Hematopoietic multipotent progenitor cell treated with erythropoietin and hydrocortisone succinate and interleukin-3 and kit ligand, for 15 days (in vitro differentiated cells): ENCODE data around the gene KRTAP10-4.
"Not testable (repeated sequence)": the region's sequence is repeated elsewhere in the genome, so short reads cannot be mapped to it uniquely, and the experiment has no call there.

Source experiments
- DNase-seq: peaks from one replicate; pipeline ENCODE4 v3.0.0-alpha.2; 2015; ENCODE audit warnings: low spot score

The KRTAP10-4 gene

DNA sequence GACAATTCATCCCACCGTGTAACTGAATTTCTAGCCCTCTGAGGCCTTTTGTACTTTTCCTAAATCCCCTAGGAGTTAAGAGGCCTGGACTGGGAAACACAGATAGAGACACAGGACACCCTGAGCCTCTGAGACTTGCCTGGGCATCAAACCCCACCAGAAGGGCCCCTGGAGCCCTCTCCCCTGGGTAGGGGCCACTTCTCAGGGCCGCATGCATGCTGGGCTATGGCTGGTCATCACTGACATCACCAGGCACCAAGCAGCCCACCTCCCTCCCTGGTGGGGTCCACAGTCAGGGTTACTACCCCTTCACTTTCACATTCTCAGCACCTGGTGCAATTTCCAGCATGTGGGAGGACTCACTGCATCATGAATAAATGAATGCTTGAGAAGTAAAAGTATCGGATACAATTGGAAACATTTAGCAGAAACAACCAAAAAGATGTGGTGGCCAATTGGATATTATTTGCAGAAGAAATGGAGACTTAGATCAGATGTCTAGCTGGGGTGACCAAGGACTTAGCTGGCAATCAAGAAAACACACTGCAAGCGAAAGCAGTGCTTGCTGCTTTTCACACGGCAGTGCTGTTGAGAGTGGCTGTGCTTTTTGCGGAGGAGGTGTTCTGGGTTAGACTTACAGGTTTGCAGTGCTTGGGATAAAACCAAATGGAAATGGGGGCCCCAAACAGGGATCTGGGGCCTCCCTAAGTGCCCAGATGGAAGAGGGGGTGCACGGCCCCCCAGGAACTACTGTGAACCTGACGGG lies 25.9 kb downstream of the KRTAP10-4 start:
- no peak for DNase-seq

- DNase-seq = not testable (repeated sequence)
Measured at GRCh38 chr21:44600118-44600978, 26.8 kb downstream of the KRTAP10-4 start, which contains the start of gene KRTAP10-7. Gene KRTAP10-7 (plus strand): TSS chr21:44600597. CDS start chr21:44600622, 25 bp downstream.

DNA sequence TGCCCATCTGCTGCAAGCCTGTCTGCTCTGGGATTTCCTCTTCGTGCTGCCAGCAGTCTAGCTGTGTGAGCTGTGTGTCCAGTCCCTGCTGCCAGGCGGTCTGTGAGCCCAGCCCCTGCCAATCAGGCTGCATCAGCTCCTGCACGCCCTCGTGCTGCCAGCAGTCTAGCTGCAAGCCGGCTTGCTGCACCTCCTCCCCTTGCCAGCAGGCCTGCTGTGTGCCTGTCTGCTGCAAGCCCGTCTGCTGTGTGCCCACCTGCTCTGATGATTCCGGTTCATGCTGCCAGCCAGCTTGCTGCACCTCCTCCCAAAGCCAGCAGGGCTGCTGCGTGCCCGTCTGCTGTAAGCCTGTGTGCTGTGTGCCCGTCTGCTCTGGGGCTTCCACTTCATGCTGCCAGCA lies 27.6 kb downstream of the KRTAP10-4 start:
- not testable (repeated sequence) for DNase-seq

DNA sequence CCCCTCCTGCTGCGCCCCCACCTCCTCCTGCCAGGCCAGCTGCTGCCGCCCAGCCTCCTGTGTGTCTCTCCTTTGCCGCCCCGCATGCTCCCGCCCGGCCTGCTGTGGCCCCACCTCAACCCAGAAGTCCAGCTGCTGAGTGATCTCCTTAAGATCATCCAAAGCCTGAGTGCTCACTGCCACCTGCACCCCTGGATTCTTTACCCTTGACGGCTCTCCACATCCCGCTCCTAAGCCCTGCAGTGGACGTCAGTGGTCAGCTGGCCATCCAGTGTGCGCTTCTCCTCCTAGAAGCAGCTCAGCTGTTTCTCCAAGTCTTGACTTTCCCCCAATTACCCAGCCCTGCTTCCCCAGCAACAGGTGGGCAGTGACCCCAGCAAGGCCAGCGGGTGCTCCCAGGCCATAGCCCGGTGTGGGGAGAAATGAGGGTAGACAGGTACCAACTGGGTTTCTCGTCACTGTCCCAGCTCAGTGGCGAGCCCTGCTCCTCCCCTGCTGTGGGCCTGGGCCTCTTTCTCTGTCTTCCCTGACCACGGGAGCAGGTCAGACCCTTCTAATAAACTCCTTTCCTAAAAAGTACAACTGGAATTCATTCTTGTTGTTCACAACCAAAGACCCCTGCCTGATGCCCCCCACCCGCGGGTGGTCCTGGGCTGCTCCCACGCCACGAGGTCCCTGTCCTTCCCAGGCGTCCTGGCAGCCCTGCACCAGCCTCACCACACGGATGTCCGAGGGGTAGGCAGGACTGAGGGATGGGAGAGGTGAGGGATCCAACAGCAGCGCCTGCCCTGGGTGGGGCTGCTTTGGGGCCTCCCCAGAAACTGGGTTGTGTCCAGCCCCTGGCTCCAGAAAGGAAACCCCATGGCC lies 28.3 kb downstream of the KRTAP10-4 start:
- no peak for DNase-seq

- no peak for DNase-seq
Measured at GRCh38 chr21:44602463-44602850, 28.9 kb downstream of the KRTAP10-4 start.

GRCh38 chr21:44603109-44603875 lies 29.8 kb downstream of the KRTAP10-4 start:
- DNase-seq = no peak

- DNase-seq = no peak
Measured at GRCh38 chr21:44603911-44604310, 30.4 kb downstream of the KRTAP10-4 start.

DNA sequence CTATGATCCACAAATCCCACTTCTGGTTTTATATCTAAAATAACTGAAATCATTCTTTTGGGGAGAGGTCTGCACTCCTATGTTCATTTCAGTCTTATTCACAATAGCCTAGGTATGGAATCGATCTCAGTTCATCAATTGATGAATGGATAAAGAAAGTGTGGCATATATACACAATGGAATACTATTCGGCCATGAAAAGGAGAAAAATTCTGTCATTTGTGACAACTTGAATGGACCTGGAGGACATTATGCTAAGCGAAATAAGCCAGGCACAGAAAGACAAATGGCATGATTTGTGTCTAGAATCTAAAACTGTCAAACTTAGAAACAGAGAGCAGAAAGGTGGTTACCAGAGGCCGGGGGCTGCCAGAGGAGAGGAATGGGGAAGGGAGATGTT lies 33.0 kb downstream of the KRTAP10-4 start:
- DNase-seq = no peak

GRCh38 chr21:44609193-44609592 lies 35.7 kb downstream of the KRTAP10-4 start:
- no peak for DNase-seq

DNA sequence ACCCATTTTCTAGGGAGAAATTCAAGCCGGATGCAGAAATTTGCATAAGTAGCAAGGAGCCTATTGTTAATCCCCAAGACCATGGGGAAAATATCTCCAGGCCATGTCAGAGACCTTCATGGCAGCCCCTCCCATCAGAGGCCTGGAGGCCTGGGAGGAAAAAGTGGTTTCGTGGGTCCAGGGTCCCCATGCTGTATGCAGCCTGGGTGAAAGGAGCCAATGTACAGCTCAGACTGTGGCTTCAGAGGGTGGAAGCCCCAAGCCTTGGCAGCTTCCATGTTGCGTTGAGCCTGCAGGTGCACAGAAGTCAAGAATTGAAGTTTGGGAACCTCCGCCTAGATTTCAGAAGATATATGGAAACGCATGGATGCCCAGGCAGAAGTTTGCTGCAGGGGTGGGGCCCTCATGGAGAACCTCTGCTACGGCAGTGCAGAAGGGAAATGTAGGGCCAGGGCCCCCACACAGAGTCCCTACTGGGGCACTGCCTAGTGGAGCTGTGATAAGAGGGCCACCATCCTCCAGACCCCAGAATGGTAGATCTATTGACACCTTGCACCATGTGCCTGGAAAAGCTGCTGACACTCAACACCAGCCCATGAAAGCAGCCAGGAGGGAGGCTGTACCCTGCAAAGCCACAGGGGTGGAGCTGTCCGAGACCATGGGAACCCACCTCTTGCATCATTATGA lies 36.8 kb downstream of the KRTAP10-4 start:
- not testable (repeated sequence) for DNase-seq

- no peak for DNase-seq
Measured at GRCh38 chr21:44611551-44611950, 38.0 kb downstream of the KRTAP10-4 start.

GRCh38 chr21:44612029-44612486 lies 38.5 kb downstream of the KRTAP10-4 start, which contains the start of gene KRTAP10-8:
Gene KRTAP10-8 (plus strand): TSS chr21:44612079. CDS start chr21:44612101, 22 bp downstream.
- DNase-seq = no peak

DNA sequence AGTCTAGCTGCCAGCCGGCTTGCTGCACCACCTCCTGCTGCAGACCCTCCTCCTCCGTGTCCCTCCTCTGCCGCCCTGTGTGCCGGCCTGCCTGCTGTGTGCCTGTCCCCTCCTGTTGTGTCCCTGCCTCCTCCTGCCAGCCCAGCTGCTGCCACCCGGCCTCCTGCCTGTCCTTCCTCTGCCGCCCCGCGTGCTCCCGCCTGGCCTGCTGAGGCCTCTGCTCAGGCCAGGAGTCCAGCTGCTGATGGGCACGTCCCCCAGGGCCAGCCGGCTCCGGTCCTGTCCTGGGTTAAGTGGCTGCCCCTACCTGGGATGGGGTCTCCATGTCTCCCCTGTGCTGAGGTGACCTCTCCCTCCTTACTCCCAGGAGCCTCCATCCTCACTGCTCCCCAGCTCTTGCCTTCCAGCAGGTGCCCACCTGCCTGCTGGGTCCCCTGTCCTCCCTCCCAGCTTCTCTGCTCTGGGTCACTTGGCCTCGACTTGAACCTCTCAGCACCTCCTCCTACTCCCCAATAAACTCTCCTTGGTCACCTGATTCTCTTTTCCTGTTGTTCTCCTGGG lies 39.2 kb downstream of the KRTAP10-4 start:
- DNase-seq = no peak

DNA sequence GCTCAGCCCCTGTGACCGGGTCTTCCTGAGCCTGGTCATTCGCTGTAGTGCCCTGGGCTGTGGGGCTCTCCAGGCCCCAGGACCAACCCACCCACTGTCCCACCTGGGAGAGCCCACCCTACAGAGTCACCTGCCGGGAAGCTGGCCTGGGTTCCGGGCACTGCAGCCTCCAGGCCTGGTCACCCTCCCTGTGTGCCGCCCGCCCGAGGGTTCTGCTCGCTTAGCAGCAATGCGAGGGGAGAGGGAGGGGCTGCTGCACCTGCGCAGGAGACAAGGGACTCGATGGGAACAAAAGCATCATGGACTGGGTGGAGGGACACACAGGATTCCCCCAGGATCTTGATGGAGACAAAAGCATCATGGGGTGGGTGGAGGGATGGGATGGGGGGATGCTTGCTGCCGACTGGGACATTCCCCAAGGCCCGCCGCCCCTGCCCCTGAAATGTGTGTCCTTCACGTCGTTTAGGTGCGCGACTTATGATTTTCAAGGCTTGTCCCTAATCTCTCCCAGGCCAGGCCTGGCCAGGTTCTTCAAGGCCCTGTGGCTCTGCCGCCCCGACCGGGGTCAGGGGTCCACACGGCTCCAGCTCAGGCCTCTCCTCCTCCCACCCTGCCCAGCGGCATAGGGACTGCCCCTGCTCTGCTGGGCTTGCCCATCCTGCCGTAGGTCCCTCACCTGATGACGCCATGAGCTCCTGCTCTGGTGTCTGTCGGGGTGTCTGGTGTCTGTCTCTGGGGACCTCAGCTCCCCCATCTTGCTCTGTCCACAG lies 40.0 kb downstream of the KRTAP10-4 start:
- no peak for DNase-seq

DNA sequence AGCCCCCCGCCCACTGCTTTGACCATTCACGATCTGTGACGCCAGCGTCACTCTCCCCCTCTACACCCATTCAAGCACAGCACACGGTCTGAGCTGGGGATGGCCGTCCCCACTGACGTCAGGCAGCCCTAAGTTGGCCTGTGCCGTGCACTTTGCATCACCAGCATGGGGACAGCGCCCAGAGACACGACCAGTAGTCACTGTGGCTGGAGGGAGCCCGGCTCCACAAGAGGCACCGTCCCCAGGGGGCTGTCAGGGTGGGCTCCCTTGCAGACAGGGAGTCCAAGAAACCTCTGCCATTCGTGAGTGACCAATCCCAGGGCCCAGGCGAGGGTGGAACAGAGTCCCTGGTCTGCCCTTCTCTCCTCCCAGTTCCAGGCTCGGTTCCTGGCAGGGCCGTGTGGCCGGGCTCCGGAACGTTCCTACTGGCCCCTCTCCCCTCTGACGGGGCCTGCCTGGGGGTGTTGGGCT lies 40.7 kb downstream of the KRTAP10-4 start:
- no peak for DNase-seq

GRCh38 chr21:44614961-44615391 lies 41.4 kb downstream of the KRTAP10-4 start:
- no peak for DNase-seq

- no peak for DNase-seq
Measured at GRCh38 chr21:44615466-44615865, 41.9 kb downstream of the KRTAP10-4 start.

GRCh38 chr21:44615911-44616590 lies 42.5 kb downstream of the KRTAP10-4 start:
- no peak for DNase-seq

DNA sequence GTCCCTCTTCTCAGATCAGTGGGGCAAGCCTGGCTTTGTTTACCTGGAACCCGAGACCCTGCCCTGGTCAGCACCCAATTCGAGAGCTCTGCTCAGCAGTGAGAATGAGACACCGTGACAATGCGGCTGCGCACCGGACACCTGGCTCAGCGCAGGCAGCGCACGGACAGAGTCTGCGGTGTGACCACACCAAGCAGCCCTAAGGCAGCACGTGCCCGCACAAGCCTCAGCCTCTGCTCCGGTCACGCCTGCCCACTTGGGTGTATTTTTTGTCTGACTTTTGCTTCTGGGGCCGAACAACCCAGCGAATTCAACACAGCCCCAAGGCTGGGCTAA lies 43.0 kb downstream of the KRTAP10-4 start:
- DNase-seq = no peak
